ENCODE measurements around the gene SPESP1.

SPESP1 gene

GRCh38 chr15:68991723-68992122 is 61.4 kb downstream of the SPESP1 start:
- Mint-ChIP-seq H3K36me3 (ENCODE audit: low read depth) (no peaks in the 10 kb centered on the region), H3K9me3 (no peaks in the 10 kb centered on the region), H3K27me3 (peaks cover 10% of the 10 kb centered on the region), H3K4me1 (ENCODE audit: low read depth) (no peaks in the 10 kb centered on the region), H3K27ac (no peak overlapping the region), H3K4me3 (no peak overlapping the region)
- DNase-seq: no peak

DNA sequence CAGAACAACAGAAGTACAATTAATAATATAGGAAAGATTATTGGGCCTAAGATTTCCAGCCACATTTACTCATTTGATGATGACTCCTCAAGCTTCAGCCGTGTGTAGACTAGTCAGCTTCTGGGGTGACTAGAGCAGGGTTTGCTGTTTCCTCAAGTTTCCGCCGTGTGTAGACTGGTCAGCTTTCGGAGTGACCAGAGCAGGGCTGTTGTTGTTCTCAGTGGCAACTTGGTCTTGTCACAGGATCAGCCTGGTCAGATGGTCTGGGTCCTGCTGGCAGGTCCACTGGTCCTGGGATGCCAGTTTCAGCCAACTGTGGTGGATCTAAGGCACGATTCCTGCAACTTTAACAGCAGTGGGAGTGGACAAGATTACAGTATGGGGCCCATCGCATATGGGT is 62.4 kb downstream of the SPESP1 start:
- Mint-ChIP-seq H3K36me3 (ENCODE audit: low read depth) (no peaks in the 10 kb centered on the region), H3K9me3 (no peaks in the 10 kb centered on the region), H3K27ac (no peak overlapping the region), H3K4me1 (ENCODE audit: low read depth) (no peaks in the 10 kb centered on the region), H3K4me3 (no peak overlapping the region), H3K27me3 (peaks cover 8% of the 10 kb centered on the region)
- DNase-seq: no peak

DNA sequence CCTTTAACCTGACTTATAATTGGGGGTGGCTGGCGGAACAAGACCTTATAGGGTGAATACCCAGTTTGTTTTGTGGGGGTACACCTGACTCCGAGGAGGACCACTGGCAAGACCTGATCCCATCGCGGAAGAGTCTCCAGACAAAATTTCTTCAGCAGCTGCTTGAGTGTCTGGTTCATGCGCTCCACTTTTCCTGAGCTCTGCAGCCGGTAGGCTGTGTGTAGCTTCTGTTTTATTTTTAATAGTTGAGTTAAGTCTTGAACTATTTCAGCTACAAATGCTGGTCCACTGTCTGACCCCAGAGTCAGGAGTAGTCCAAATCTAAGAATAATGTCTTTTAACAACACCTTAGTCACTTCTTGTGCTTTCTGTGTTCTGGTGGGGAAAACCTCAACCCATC is 63.0 kb downstream of the SPESP1 start:
- H3K27me3 Mint-ChIP-seq: peaks cover 6% of the 10 kb centered on the region
- no peak overlapping the region for H3K27ac Mint-ChIP-seq
- H3K4me3 Mint-ChIP-seq: no peak overlapping the region
- H3K9me3 Mint-ChIP-seq: no peaks in the 10 kb centered on the region
- no peaks in the 10 kb centered on the region for H3K4me1 Mint-ChIP-seq (ENCODE audit: low read depth)
- H3K36me3 Mint-ChIP-seq (ENCODE audit: low read depth): no peaks in the 10 kb centered on the region
- no peak for DNase-seq

- H3K27me3 Mint-ChIP-seq: no peaks in the 10 kb centered on the region
- no peak for DNase-seq
- no peak overlapping the region for H3K27ac Mint-ChIP-seq
Measured at GRCh38 chr15:68994149-68994548, 63.8 kb downstream of the SPESP1 start.

GRCh38 chr15:68994981-68995761 is 64.8 kb downstream of the SPESP1 start:
- no peaks in the 10 kb centered on the region for H3K4me1 Mint-ChIP-seq (ENCODE audit: low read depth)
- DNase-seq: no peak
- no peak overlapping the region for H3K4me3 Mint-ChIP-seq
- no peaks in the 10 kb centered on the region for H3K27me3 Mint-ChIP-seq
- no peaks in the 10 kb centered on the region for H3K36me3 Mint-ChIP-seq (ENCODE audit: low read depth)
- H3K9me3 Mint-ChIP-seq: no peaks in the 10 kb centered on the region
- H3K27ac Mint-ChIP-seq: no peak overlapping the region

More at GRCh38 chr15:68994149-68994548, 63.8 kb downstream of the SPESP1 start:
- Mint-ChIP-seq H3K4me3 (no peak overlapping the region), H3K36me3 (ENCODE audit: low read depth) (no peaks in the 10 kb centered on the region), H3K9me3 (no peaks in the 10 kb centered on the region), H3K4me1 (ENCODE audit: low read depth) (no peaks in the 10 kb centered on the region)

Measured in activated T-cell treated with anti-CD3 and anti-CD28 coated beads, Interleukin-2, amount 50 U/mL, for 24 hours (primary cell).